ENCODE data around the gene NPBWR2. TPM values are rescaled to one million over a fixed set of nuclear protein-coding genes. Genes with fewer than 3 reads are reported as not detected.

NPBWR2 gene
- total and polyA plus RNA-seq, 2 donors (not counting 1 experiment from before 2014, with no cell fraction given), result not detected

Other genes starting within 250 kb of the NPBWR2 start
- not detected in 2 replicates for gene ABHD16B, start 246.1 kb downstream of the NPBWR2 start, total RNA-seq
- not detected in 2 replicates for gene ABHD16B, start 246.1 kb downstream of the NPBWR2 start, polyA plus RNA-seq
- gene TPD52L2, start 242.3 kb downstream of the NPBWR2 start, total RNA-seq, result 84.2 and 123 TPM in 2 replicates
- gene TPD52L2, start 242.3 kb downstream of the NPBWR2 start, polyA plus RNA-seq, result 212 and 227 TPM in 2 replicates
- gene DNAJC5, start 212.4 kb downstream of the NPBWR2 start, total RNA-seq, result 35.7 and 48.9 TPM in 2 replicates
- 29.2 and 29.6 TPM in 2 replicates for gene DNAJC5, start 212.4 kb downstream of the NPBWR2 start, polyA plus RNA-seq
- gene UCKL1, start 151.1 kb downstream of the NPBWR2 start, total RNA-seq, result 20.8 and 27.9 TPM in 2 replicates
- 16.4 and 16.7 TPM in 2 replicates for gene UCKL1, start 151.1 kb downstream of the NPBWR2 start, polyA plus RNA-seq
- gene ZNF512B, start 137.6 kb downstream of the NPBWR2 start, total RNA-seq, result 6.4 and 8.4 TPM in 2 replicates
- gene ZNF512B, start 137.6 kb downstream of the NPBWR2 start, polyA plus RNA-seq, result 3.5 and 3.7 TPM in 2 replicates
- 0.77 and 0.99 TPM in 2 replicates for gene SAMD10, start 127.9 kb downstream of the NPBWR2 start, total RNA-seq
- gene SAMD10, start 127.9 kb downstream of the NPBWR2 start, polyA plus RNA-seq, result 0.37 and 0.86 TPM in 2 replicates
- 52.0 and 55.2 TPM in 2 replicates for gene PRPF6, start 126.4 kb downstream of the NPBWR2 start, total RNA-seq
- gene PRPF6, start 126.4 kb downstream of the NPBWR2 start, polyA plus RNA-seq, result 28.2 and 40.5 TPM in 2 replicates
- gene C20orf204, start 71.4 kb downstream of the NPBWR2 start, total RNA-seq, result 0.26 and 0.66 TPM in 2 replicates
- 0.02 TPM in 2 replicates for gene C20orf204, start 71.4 kb downstream of the NPBWR2 start, polyA plus RNA-seq
- not detected in 2 replicates for gene SOX18, start 57.9 kb downstream of the NPBWR2 start, total RNA-seq
- gene SOX18, start 57.9 kb downstream of the NPBWR2 start, polyA plus RNA-seq, result not detected in 2 replicates
- 23.9 and 25.2 TPM in 2 replicates for gene TCEA2, start 44.4 kb downstream of the NPBWR2 start, total RNA-seq
- gene TCEA2, start 44.4 kb downstream of the NPBWR2 start, polyA plus RNA-seq, result 12.7 and 17.1 TPM in 2 replicates
- 9.1 and 11.6 TPM in 2 replicates for gene RGS19, start 28.0 kb downstream of the NPBWR2 start, total RNA-seq
- 5.5 and 5.8 TPM in 2 replicates for gene RGS19, start 28.0 kb downstream of the NPBWR2 start, polyA plus RNA-seq
- 2.6 and 4.1 TPM in 2 replicates for gene OPRL1, start 27.5 kb downstream of the NPBWR2 start, total RNA-seq
- 0.17 and 0.49 TPM in 2 replicates for gene OPRL1, start 27.5 kb downstream of the NPBWR2 start, polyA plus RNA-seq
- gene LKAAEAR1, start 23.2 kb downstream of the NPBWR2 start, total RNA-seq, result not detected in 2 replicates
- gene LKAAEAR1, start 23.2 kb downstream of the NPBWR2 start, polyA plus RNA-seq, result not detected in 2 replicates
- gene MYT1, start 56.9 kb upstream of the NPBWR2 start, total RNA-seq, result not detected in 2 replicates
- gene MYT1, start 56.9 kb upstream of the NPBWR2 start, polyA plus RNA-seq, result not detected in 2 replicates
- 39.5 and 68.8 TPM in 2 replicates for gene PCMTD2, start 148.2 kb upstream of the NPBWR2 start, total RNA-seq
- 28.8 and 42.9 TPM in 2 replicates for gene PCMTD2, start 148.2 kb upstream of the NPBWR2 start, polyA plus RNA-seq